GM13976 (cell line): ENCODE data around the gene SMURF1.

Source experiments
- DNase-seq: peaks from one replicate; pipeline ENCODE4 v3.0.0; 2012; ENCODE audit warnings: low spot score
- in situ Hi-C: fragments of 300-500 bp; cut with MboI; formaldehyde crosslinking; loops from one replicate; pipeline ENCODE4 v1.12.0; 2022; ENCODE audit warnings: low sequenced_read_pairs, mixed read lengths, inconsistent platforms; ENCODE audit not compliant: unreplicated experiment
- TF ChIP-seq, protein P1 (sequence below): IDR thresholded peaks from 2 replicates; pipeline ENCODE4 v1.5.1; 2012; ENCODE audit warnings: borderline replicate concordance, mild to moderate bottlenecking; ENCODE audit not compliant: insufficient read depth; ENCODE audit errors: extremely low read depth, missing control alignments, control extremely low read depth

Gene SMURF1

DNA sequence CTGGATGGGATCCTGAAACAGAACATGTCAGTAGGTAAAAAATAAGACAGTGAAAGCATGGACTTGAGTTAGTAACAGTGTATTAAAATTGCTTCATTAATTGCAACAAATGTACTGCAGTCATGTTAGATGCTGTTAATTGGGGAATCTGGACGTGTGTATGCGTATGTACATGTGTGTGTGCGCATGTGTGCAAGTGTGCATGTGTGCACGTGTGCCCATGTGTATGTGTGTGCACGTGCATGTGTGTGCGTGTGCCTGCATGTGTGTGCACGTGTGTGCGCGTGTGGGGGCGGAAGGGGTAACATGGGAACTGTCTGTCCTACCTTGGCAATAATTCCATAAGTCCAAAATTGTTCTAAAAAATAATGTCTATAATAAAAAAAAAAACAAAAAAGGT, 67.3 kb downstream of the SMURF1 start:
- TF ChIP-seq, protein P1, sequence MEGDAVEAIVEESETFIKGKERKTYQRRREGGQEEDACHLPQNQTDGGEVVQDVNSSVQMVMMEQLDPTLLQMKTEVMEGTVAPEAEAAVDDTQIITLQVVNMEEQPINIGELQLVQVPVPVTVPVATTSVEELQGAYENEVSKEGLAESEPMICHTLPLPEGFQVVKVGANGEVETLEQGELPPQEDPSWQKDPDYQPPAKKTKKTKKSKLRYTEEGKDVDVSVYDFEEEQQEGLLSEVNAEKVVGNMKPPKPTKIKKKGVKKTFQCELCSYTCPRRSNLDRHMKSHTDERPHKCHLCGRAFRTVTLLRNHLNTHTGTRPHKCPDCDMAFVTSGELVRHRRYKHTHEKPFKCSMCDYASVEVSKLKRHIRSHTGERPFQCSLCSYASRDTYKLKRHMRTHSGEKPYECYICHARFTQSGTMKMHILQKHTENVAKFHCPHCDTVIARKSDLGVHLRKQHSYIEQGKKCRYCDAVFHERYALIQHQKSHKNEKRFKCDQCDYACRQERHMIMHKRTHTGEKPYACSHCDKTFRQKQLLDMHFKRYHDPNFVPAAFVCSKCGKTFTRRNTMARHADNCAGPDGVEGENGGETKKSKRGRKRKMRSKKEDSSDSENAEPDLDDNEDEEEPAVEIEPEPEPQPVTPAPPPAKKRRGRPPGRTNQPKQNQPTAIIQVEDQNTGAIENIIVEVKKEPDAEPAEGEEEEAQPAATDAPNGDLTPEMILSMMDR = no peak
- no peak for DNase-seq
- in situ Hi-C loops = no loop called here

DNA sequence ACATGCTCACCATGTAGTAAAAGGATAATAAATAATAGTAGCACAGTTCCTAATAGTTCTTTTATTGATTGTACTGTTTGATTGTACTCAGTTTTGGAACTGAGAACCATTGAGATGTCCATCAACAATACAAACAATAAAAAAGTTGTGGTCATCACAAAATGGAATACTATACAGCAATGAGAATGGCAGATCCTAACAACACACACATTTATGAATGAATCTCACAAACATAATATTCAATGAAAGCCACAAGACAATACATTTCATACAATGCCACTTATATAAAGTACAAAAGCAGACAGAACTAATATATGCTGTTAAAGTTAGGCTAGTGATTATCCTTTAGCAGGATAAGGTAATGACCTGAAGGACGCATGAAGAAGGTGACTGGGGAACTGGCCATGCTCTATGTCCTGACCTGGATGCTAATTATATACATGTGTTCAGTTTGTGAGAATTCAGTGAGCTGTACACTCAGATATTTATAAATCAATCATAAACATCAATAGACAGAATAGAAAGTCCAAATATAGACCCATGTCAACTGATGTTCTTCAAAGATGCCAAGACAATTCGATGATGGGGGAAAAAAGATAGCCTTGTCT, 70.0 kb downstream of the SMURF1 start:
- TF ChIP-seq, protein P1 = no peak
- in situ Hi-C loops = no loop called here
- no peak for DNase-seq

DNA sequence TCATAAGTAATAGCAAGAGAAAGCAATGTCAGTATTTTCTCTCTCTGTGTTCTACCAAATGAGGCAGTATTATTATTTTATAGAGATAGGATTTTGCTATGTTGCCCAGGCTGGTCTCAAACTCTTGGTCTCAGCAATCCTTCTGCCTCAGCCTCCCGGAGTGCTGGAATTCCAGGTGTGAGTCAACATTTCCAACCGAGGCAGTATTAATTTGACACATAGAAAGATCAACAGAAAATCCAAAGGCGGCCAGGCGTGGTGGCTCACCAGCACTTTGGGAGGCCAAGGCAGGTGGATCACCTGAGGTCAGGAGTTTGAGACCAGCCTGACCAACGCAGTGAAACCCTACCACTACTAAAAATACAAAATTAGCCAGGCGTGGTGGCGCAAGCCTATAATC, 71.8 kb downstream of the SMURF1 start:
- no peak for DNase-seq
- in situ Hi-C loops = no loop called here
- TF ChIP-seq, protein P1 = no peak

DNA sequence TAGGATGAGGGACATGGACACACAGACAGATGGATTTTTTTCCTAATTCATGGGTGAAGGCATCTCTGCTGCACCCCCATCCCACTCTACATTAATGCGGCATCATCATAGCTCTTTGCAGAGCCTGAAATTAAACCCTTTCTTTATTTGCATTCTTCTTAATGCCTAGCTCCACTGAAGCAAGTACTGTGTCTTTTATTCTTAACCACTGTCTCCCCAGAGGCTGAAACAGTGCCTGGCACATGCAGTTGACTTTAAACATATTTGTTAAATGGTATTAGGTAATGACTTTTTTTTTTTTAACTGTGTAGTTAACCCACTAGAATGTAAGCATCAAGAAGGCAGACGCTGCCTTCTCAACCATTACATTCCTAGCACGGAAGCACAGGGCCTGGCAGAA, 73.5 kb downstream of the SMURF1 start:
- in situ Hi-C loops = no loop called here
- TF ChIP-seq, protein P1 = no peak
- no peak for DNase-seq

DNA sequence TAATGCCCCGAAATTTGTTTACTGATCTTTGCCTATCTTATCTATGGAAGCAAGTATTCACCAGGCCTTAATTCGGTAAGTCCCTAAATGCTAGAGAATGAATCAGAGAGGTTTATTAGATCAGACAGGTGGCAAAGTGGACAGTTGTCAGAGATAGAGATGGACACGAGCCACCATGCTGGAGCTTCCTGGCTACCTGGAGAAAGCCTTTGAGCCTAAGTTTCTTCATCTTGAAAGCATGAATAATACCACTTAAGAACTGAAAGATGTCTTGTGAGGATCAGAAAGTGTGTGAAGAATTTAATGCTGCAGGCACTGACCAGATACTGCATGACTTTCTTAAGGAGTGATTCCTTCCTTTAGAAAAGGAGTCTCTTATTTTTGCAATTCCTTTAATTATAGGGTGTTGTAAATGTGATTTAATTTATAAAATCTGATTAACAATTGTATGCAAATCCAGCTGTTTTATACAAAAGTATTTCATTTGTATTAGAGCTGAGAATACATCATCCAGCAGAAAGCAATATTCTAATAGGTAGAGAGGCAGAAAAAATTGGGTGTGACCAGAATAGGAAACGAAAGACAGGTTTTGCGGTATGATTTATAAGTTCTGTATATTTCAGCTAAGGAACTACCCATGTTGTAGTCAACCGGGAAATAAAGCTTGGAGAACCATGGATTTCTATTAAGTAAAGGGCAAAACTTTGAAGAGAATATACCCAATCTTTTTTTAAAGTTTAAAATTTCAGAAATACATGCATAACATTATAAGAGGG, 82.7 kb downstream of the SMURF1 start:
- in situ Hi-C loops = no loop called here
- no peak for DNase-seq
- TF ChIP-seq, protein P1 = no peak

DNA sequence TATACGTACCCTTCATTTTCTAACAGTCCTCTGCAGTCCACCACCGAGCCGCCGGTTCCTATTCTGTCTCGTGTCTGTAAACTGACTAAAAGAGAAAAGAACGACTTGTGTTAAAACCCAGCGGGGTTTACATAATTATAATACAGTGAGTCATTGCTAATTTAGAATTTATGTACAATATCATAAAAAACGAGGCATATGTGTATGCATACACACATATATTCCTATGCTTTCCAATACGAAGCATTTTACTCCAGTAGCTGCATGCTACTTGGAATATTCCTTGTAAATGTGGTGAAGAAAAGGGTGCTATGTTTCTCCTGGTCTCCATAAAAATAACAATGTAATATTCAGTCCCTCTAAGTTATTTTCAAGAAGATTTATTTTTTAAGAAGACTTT, 89.1 kb downstream of the SMURF1 start:
- TF ChIP-seq, protein P1 = no peak
- in situ Hi-C loops = no loop called here
- no peak for DNase-seq
